Pancreas (tissue), 10 donors: ENCODE data around the gene ZC3HAV1L. TPM values are rescaled to one million over a fixed set of nuclear protein-coding genes. Genes with fewer than 3 reads are reported as not detected.
A peak's percentile ranks its signal among the peaks of the same experiment; 100 is the strongest.

Source experiments
- ATAC-seq, 4 donors: fragments of 200-7000 bp; cut with Tn5 transposase; one replicate each; pipeline versions ENCODE4 v1.8.0 to v1.9.1; 2020; ENCODE audit warnings: mild to moderate bottlenecking in 4 of 4, moderate library complexity in 4 of 4
- DNase-seq, 6 donors: peaks; one replicate each; pipeline ENCODE4 v3.0.0-alpha.2; 2020
- FAIRE-seq: peaks from 2 replicates; lab custom pipeline; 2012; peaks lifted over from hg19 to GRCh38; lab: Jason Lieb, UNC
- H3K27ac ChIP-seq, 4 donors: fragments of 200-600 bp; sonication (generic); 1 replicate in 3 of 4; 2 replicates in 1 of 4; pipeline versions ENCODE4 v1.5.0 to v1.8.0; 2020
- H3K27me3 ChIP-seq, 4 donors: fragments of 200-600 bp; one replicate each; pipeline ENCODE4 v1.8.0; 2021
- H3K36me3 ChIP-seq, 3 donors: fragments of 200-600 bp; sonication (generic) in 1 of 3; one replicate each; pipeline versions ENCODE4 v1.5.0 to v1.8.0; 2020 to 2021
- H3K4me1 ChIP-seq, 3 donors: fragments of 200-600 bp; one replicate each; pipeline ENCODE4 v1.8.0; 2021
- H3K4me3 ChIP-seq, 4 donors: fragments of 200-600 bp; sonication (generic) in 2 of 4; one replicate each; pipeline versions ENCODE4 v1.5.0 to v1.8.0; 2020 to 2021
- H3K9me3 ChIP-seq, 4 donors: fragments of 200-600 bp; one replicate each; pipeline ENCODE4 v1.8.0; 2021
- WGBS, 2 donors: extraction: QIAGEN DNeasy Blood & Tissue Kit; methylation state at CpG; one replicate each; pipeline ENCODE4 v1.1.7; 2013; 5-methylcytosine and 5-hydroxymethylcytosine counted together
- intact Hi-C, 3 donors: fragments of 100-400 bp; cut with DNase I; formaldehyde crosslinking; loops; one replicate each; pipeline versions ENCODE4 v1.11.1 to v1.14.2; 2022
- polyA plus RNA-seq, 2 donors: library from polyadenylated mRNA; stranded (reverse); fragments of 200-250 nt; gene quantifications; one replicate each; pipeline ENCODE4 v1.2.3, GENCODE V29; 2013
- total RNA-seq, 6 donors: library from RNA; stranded (reverse); fragmentation: NEBNext Ultra II Directional in 4 of 6; extraction: Animal tissue kit (Norgen Biotek cat#: 25700) in 4 of 6; gene quantifications; one replicate each; pipeline versions ENCODE4 v1.2.1 to v1.2.4, GENCODE V29; 2021 to 2023
- TF ChIP-seq, protein P1 (sequence below), 4 donors: fragments of 200-600 bp; sonication (generic) in 3 of 4; IDR thresholded peaks; one replicate each; pipeline versions ENCODE4 v1.5.0 to v1.8.0; 2021; ENCODE audit warnings: antibody characterized with exemption in 4 of 4
- donor health status: healthy with polysubstance abuse.
- donor health status: DM: no; HTN: no; CAD: no; lungs with moderate emphysema.
- donor health status: DM: no; HTN: no; CAD: no.
- donor health status: control.
- donor health status: control.
- donor health status: Bipolar disorder and iron deficiency.
- donor health status: DM: yes; HTN: yes; CAD: no.
- donor health status: DM: no; HTN: no; CAD: no.
- donor health status: DM: no; HTN: no; CAD: no.
- donor health status: DM: yes; HTN: yes; CAD: no.

Gene ZC3HAV1L
- total and polyA plus RNA-seq, 8 donors: 0.87 to 5.7 (median 2.0) TPM

DNA sequence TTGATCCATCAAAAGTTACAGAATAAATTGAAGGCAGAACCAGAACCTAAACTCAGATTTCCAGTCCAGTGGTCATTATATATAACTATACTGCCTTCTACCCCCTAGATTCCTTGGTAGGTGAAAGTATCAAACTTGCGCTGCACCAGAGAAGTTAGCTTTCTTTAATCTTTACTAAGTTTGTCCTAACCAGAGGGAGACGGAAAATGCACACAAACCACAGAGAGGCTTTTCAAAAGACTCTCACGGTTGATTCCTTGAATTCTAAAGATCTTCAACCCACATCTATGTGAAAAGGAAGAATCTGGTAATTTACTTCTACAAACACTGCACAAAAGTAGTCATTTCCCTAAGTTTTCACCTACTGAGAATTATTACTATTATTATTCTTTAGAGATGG, 36.4 kb downstream of the ZC3HAV1L start:
- Histone ChIP-seq H3K36me3 (no peaks in the 10 kb centered on the region), H3K9me3 (peaks cover 0 to 4% (median 0%) of the 10 kb centered on the region in 4 donors), H3K27ac (no peak overlapping the region), H3K4me3 (no peak overlapping the region), H3K27me3 (no peaks in the 10 kb centered on the region), H3K4me1 (no peaks in the 10 kb centered on the region)
- DNase-seq (no peak), ATAC-seq (no peak), FAIRE-seq (no peak)
- WGBS, 2 donors: 86 to 95% methylated on average over 3 of the region's 3 CpGs
- TF ChIP-seq, protein P1, sequence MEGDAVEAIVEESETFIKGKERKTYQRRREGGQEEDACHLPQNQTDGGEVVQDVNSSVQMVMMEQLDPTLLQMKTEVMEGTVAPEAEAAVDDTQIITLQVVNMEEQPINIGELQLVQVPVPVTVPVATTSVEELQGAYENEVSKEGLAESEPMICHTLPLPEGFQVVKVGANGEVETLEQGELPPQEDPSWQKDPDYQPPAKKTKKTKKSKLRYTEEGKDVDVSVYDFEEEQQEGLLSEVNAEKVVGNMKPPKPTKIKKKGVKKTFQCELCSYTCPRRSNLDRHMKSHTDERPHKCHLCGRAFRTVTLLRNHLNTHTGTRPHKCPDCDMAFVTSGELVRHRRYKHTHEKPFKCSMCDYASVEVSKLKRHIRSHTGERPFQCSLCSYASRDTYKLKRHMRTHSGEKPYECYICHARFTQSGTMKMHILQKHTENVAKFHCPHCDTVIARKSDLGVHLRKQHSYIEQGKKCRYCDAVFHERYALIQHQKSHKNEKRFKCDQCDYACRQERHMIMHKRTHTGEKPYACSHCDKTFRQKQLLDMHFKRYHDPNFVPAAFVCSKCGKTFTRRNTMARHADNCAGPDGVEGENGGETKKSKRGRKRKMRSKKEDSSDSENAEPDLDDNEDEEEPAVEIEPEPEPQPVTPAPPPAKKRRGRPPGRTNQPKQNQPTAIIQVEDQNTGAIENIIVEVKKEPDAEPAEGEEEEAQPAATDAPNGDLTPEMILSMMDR (IDR thresholded peaks at IDR 0.05): no peak
- intact Hi-C loops: no loop called here

DNA sequence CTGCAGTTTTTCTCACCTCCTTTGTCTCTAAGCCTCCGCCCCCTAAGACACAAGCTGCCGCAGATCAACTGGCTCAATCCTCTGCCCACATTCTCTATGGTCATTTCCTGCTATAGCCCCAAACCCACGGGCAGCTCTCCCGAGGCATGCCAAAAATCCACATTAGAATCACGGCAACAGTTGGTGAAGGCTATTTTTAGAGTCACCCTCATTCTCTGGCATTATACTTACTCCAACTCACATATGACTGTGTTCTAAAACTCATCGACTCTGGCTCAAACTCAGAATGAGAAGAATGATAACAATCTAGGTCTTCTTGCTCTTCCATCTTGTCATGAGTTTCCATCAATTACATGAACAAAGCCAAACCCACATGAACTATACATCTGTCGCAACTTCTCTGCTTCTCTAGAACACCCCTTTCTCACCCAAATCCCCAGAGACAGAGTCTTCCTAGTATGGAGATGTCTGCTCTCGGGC, 43.8 kb downstream of the ZC3HAV1L start:
- TF ChIP-seq, protein P1 (IDR thresholded peaks at IDR 0.05): no peak
- no peaks in the 10 kb centered on the region for H3K9me3 ChIP-seq
- H3K4me1 ChIP-seq: no peaks in the 10 kb centered on the region
- DNase-seq (no peak), FAIRE-seq (no peak), ATAC-seq (no peak)
- H3K4me3 ChIP-seq: no peak overlapping the region
- no peaks in the 10 kb centered on the region for H3K27me3 ChIP-seq
- intact Hi-C loops: no loop called here
- no peaks in the 10 kb centered on the region for H3K36me3 ChIP-seq
- 81% methylated on average over 8 of the region's 8 CpGs for WGBS, 2 donors
- no peak overlapping the region for H3K27ac ChIP-seq

DNA sequence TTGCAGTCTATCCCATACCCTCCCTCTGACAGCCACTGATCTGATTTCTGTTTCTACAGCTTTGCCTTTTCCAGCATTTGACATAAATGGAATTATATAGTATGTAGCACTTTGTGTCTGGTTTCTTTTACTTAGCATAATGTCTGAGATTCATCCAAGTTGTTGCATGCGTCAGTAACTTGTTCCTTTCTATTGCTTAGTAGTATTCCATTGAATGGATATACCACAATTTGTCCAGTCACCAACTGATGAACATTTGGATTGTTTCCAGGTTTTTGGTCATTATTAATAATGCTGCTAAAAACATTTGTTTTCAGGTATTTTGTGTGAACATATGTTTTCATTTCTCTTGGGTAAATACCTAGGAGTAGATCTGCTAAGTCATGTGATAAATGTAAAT, 48.2 kb downstream of the ZC3HAV1L start:
- DNase-seq (no peak), FAIRE-seq (no peak), ATAC-seq (no peak)
- no peaks in the 10 kb centered on the region for H3K27me3 ChIP-seq
- no peaks in the 10 kb centered on the region for H3K36me3 ChIP-seq
- no peaks in the 10 kb centered on the region for H3K9me3 ChIP-seq
- intact Hi-C loops: loop anchor here in 2 of 3 donors (10.0 kb wide), 1 partner anchor 103 kb away; no protein-coding TSS in a partner anchor
- no peak overlapping the region for H3K4me3 ChIP-seq
- 86 to 100% methylated on average over 1 of the region's 1 CpG for WGBS, 2 donors
- no peaks in the 10 kb centered on the region for H3K4me1 ChIP-seq
- no peak overlapping the region for H3K27ac ChIP-seq
- TF ChIP-seq, protein P1 (IDR thresholded peaks at IDR 0.05): no peak

DNA sequence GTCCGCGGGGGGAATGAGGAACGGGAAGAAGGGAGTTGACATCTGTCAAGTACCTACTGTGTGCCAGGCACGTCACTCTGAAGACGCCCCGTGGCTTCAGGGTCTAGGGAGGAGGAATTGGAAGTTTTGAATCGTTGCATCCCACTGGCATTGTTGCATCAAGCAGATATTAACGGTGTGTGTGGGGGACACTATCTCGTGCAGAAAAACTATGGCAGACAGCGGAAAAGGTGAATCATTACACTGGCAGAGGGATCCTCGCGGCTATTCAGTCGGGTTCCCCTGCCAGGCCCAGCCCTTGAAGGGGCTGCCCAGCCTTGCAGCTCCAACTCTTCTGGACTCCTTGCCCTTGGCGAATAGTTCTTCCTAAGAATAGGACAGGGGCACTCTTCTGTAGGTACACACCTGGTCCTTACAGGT, 53.6 kb downstream of the ZC3HAV1L start:
- no peaks in the 10 kb centered on the region for H3K27me3 ChIP-seq
- 22 to 25% methylated on average over 14 of the region's 14 CpGs for WGBS, 2 donors
- DNase-seq (no peak), ATAC-seq (no peak), FAIRE-seq (no peak)
- H3K4me1 ChIP-seq: peaks cover 0 to 22% (median 10%) of the 10 kb centered on the region in 3 donors
- no peaks in the 10 kb centered on the region for H3K9me3 ChIP-seq
- H3K27ac ChIP-seq: no peak overlapping the region
- TF ChIP-seq, protein P1 (IDR thresholded peaks at IDR 0.05): no peak
- no peaks in the 10 kb centered on the region for H3K36me3 ChIP-seq
- peak overlapping the region in 3 of 4 donors; percentile 40 to 66 (median 48) for H3K4me3 ChIP-seq
- intact Hi-C loops: loop anchor here in 2 of 3 donors (10.0 kb wide), 1 partner anchor 97 kb away; no protein-coding TSS in a partner anchor
